SIG-M5 treated with dmso at 0.1 percent for 504 hours (cell line): ENCODE results near the gene DNAJC27.
"Not testable (repeated sequence)": the region's sequence is repeated elsewhere in the genome, so short reads cannot be mapped to it uniquely, and the experiment has no call there.

Experiments used
- DNase-seq: peaks from one replicate; lab custom pipeline; 2025; ENCODE audit not compliant: unreplicated experiment; lab: John Stamatoyannopoulos, UW

Gene DNAJC27

DNA sequence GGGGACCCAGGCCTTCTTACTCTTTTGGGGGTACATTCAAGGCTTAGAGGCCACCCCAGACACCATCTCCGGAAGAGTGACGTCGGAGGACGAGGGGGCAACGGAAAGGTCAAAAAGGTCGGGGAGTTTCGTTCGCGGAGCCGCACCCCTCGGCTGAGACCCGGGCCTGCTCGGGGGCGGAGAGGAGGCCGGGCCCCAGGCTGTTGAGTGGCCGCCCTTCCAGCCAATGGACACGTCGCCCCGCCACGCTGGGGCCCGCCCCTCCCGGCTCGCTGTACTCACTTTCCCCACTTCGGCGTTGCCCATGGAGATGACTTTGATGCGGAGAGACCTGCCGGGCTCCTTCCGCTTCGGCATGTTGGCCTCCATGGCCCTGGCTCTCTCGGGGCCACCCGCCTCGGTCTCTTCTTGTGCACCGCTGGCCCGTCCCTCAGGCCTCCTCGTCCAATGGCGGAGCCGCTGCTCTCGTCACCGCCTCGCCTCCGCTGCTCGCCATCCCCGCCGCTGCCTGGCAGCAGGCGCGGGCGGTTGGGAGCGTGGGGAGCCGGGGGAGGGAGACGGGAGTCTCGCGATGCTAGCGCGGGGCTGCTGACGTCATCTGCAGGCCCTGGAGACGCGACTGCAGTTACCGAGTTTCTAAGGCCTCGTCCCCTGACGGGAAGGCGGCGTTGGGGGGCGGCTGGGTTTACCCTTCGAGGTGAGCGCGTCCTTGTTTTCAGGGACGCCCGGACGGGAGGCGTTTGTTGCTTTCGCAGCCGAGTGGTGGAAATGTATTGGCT, at the start of gene DNAJC27:
DNAJC27 (minus strand) TSS at position 420 of the 779 bp plus-strand sequence; CDS start at position 369, 51 bp downstream.
- peak; percentile 96 for DNase-seq

DNA sequence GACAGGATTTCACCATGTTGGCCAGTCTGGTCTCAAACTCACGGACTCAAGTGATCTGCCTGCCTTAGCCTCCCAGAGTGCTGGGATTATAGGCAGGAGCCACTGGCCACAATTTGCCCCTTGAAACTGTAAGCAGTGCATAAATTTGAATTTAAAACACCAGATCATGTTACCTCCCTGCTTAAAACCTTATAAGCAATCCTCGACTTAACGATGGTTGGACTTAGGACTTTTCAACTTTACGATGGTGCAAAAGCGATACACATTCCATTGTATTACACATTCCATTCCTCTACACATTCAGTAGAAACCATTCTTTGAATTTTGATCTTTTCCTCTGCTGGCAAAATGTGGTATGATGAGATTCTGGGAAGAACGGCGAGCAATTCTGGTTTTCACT, 46.9 kb upstream of the DNAJC27 start:
- no peak for DNase-seq

DNA sequence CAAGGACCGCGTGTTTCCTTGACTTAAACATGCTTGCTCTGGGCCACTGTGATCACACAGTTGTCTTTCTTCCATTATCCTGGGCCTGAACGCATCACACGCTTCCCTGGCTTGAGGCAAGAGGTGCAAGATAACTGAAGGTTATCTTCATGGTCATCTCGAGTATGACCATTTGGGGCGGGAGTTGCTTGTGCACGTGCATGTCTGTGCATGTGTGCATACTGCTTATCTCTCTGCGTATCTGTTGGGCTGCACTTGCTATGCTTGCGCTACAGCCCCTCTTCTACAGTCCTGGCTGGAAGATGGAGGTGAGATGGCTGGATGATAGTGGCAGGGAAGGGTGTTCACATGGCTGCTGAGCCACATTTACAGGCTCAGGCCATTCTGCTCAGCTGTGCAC, 42.9 kb upstream of the DNAJC27 start:
- no peak for DNase-seq

DNA sequence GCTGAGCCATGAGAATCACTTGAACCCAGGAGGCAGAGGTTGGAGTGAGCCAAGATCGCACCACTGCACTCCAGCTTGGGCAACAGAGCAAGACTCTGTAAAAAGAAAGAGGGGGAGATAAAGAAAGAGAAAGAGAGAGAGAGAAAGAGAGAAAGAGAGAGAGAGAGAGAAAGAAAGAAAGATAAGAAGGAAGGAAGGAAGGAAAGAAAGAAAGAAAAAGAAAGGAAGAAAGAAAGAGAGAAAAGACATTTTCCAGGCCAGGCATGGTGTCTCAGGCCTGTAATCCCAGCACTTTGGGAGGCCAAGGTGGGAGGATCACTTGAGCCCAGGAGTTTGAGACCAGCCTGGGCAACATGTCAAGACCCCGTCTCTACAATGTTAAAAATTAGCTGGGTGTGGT, 39.6 kb upstream of the DNAJC27 start:
- DNase-seq, result not testable (repeated sequence)

DNA sequence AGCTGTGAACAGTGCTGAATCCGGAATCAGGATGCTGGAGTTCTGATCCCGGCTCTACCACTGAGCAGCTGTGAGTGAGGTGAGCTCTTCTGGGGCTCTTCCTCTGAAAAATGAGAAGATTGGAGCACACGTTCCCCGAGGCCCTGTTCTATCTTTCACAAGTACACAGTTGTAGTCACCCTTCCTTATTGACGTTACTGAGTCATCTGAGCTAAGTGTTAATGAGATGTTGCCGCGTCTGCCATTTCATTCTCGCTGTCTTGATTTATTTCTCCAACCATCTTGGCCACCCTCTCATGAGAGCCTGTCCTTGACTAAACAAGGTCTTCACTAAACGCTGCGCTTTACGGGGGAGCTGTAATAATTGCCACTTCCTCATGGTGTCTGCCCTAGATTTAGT, 38.2 kb upstream of the DNAJC27 start:
- DNase-seq, result no peak

DNA sequence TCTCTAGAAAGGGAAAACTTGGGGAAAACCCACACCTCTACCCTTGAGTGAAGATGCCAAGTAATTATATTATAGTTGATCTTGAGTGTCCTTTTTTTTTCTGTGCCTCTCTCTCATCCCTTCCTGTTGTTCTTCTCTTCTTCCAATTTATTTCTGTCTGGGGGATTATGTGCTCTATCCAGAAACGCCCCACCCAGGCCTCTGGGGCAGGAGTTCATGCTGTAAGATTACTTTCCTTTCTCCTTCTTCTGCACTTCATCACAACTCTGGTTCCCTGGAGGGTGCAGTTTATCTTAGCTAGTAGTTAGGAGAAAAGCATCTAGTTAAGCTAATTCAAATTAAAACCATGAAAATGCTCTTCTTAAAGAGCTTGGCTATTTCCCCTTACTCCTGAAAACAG, 30.3 kb upstream of the DNAJC27 start:
- no peak for DNase-seq

DNA sequence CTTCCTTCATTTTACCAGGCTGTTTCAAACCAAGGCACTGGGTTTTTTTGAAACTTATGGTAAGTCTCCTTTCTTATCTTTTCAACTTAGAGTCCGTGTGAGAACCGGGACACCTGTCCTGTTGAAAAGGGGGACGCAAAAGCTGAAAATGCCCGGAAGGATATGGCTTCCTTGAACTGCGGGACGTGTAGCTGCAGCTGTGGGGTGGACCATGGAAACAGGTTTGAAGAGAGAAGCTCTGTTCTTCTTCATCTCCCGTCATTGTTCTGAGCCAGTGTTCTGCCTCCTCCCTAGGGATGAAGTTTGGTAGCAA, 29.5 kb upstream of the DNAJC27 start:
- no peak for DNase-seq

DNA sequence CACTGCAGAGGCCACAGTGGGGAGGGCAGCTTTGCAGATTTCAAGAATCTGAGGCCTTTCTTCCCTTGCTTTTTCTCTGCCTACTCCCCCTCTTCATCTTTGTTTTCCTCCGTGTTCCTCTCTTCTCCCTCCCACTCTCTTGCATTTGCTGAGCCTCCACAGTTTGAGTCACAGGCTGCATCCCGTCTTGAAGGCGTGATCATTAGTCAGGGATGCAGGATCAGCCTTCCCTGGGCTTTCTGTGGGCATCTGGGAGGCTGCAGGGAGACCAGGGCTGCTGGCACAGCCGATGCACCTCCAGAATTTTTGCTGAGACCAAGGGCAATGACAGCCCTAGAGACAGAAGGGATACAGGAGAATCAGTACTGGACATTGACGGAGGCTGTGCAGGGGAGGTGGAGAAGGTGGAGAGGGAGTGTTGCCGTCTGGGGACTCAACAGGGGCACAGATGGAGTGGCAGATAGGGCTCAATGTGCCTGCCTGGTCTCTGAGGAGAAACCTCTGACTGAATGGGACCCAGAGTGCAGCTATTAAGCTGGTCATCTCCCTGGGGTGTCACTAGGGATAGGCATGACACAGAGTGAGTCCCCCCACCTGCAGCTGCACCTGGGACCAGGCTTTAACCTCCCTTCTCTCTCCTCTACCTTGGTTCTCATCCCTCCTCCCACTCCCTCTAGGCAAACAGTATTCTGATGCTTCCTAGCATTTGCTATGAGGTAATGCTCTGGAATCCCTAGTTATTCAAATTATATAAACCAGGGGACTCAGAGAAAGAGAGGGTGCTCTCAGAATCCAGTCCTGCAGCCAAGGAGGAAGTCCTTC, 29.0 kb upstream of the DNAJC27 start:
- DNase-seq, result no peak

DNA sequence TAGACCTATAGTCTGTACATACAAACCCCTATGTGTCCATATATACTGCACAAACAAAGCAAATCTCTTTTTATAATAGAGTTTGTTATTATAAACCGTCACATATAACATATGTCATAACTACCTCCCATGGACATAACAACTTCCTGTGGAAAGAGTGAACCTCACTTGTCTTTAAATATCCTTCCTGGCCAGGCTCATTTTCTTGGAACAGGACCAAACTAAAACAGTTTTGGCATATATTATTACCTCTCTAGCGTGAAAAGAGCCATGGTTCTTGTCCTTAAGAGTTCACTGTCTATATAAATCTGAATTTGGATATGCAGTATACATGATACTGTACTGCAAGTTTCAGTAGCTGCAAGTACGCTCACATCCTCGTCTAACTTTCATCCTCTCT, 28.3 kb upstream of the DNAJC27 start:
- DNase-seq, result no peak

DNA sequence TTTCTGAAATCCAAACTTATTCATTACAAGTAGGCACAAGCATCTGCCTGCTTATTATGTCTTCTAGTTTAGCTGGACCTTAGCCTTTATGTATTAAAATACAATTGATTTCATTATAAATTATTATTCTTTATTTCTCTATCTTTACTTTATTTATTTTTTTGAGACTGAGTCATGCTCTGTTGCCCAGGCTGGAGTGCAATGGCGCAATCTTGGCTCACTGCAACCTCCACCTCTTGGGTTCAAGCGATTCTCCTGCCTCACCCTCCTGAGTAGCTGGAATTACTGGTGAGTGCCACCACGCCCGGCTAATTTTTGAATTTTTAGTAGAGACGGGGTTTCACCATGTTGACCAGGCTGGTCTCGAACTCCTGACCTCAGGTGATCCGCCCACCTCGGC, 27.3 kb upstream of the DNAJC27 start:
- DNase-seq, result not testable (repeated sequence)

DNA sequence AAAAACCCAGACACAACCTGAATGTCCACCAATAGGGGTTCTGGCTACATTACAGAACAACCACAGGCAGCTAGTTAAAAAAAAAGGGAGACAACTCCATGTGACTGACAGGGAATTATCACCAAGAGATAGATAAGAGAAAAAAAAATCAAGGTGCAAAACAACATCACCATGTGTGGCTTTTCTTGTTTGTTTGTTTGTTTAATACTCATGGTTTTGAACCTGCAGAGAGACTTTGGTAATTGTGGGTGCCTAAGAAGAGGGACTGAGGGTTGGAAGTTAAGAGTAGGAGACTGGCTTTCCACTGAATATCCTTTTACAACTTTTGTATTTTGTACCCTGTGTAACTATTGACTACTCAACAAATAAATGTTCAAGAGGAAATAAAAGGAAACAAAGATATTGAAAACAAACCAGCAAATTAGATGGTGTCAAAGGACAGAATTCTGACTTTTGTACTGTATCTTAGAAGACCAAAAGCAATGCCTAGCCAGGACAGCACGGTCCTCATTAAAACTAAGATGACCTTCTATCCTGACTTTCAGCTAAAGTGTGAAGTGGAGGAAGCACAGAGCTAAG, 22.5 kb upstream of the DNAJC27 start:
- DNase-seq, result no peak

DNA sequence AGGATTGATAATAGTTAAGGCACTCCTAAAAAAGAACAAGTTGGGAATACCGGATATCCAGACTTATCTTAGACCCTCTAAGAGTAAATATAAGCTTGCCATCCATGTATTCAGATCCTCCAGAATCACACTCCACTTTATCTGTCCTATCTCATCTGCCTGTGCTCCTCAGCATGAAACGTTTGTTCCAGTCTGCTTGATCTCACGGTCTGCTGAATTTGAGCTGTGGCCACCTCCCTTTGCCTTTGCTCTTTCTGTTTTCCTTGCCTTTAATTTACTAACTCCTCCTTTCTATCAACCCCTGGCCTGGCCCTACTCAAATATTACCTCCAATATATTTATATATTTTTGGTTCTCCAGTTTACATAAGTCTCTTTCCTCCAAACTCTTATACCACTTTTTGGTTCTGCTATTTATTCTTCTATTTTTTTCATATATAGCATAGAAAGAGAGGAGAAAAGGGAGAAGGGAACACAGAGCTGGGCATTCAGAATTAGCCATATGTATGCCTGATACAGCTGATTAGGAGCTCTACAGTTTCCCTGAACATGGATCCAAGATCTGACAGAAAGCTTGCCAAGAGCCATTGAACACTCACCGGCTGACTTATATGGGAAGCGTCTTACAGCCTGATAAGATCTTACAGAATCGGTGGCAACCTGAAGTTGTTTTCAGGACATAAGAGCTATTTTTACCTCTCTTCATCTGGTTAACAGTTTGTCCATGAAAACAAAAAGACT, 21.8 kb upstream of the DNAJC27 start:
- no peak for DNase-seq

DNA sequence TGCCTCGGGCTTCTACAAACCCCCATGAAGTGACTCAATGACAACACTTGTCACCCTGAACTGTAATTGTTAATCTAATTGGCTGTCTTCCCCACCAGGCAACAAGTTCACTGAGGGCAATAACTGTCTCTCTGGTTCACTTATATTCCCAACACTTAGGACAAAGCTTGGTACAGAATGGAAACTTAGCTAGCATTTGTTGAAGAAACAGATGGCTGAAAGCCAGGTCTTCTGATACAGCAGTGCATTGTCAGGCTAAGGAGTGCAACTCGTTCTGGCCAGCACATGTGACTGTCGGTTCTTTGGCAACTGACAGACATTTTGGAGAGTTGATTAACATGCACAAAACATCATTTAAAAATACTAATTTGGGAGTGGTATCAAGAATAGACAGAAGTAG, 14.6 kb upstream of the DNAJC27 start:
- no peak for DNase-seq

DNA sequence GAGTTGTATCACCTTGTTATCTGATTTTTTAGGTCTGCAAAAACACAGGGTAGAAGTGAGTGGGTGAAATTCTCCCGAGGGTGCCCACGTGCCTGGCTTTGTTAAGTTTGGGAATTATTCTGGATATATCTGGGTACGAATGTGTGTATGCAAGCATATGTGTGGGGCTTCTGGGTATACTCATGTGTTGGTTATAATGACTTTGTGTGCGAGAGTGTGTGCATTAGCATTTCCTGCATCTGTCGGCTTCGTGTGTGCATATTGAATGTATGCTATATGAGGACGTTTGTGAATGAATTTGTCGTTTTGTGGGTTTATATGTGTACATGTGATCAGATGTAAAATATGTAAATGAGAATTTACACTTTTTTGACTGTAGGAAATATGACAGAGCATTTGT, 13.8 kb upstream of the DNAJC27 start:
- no peak for DNase-seq

DNA sequence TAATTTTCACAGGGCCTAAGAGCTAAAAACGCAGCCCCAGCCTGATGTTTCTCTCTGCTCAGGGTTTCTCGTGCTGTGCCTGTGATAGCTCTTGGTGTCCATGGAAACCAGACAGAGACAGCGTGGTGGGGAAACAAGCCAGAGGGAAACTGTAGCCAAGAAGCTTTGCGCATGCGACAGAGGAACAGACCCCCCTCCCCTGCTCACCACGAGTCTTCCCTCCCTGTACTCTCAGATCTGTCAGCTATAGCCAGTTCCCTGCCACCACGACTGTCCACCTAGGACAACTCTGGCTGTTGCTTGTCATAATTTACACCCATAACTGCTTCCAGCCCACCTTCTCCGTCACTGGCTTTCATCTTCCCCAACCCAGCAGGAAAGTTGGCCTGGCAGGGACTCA, 13.2 kb upstream of the DNAJC27 start:
- no peak for DNase-seq

DNA sequence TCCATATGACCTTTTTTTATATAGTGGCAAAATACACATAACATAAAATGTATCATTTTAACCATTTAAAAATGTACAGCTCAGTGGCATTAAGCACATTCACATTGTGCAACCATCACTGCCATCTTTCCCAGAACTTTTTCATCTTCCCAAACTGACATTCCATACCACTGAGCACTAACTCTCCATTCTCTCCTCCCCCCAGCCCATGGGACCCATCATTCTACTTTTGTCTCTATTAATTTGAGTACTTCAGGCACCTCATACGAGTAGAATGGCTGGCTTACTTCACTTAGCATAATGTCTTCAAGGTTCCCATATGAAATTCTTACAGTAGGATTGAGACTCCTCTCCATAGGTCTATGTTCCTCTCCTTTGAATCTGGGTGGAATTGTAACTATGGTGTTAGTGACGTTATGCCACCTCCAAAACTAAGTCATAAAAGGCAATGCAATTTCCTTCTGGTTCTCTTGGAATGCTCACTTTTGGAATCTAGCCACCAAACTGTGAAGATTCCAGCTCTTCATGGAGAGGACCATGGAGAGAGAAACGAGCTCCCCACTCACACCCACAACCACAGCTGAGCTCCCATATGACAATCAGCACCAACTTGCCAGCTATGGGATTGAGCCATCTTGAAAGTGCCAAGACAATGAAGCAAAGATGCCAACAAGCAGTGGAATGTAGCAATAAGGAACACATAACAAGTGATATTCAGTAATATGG, 9.8 kb upstream of the DNAJC27 start:
- no peak for DNase-seq

DNA sequence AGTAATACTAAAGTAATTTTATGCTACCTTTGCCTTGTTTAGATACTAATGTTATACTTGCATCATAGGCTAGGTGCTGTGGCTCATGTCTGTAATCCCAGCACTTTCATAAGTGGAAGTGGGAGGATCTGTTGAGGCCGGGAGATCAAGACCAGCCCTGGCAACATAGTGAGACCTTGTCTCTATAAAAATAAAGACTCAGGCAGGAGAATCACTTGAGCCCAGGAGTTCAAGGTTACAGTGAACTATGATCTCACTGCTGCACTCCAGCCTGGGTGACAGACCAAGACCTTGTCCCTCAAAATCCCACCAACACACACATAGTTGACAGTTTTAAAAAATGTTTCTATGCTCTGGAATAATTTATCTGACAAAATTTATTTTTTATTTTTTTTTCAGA, 6.9 kb upstream of the DNAJC27 start:
- no peak for DNase-seq

DNA sequence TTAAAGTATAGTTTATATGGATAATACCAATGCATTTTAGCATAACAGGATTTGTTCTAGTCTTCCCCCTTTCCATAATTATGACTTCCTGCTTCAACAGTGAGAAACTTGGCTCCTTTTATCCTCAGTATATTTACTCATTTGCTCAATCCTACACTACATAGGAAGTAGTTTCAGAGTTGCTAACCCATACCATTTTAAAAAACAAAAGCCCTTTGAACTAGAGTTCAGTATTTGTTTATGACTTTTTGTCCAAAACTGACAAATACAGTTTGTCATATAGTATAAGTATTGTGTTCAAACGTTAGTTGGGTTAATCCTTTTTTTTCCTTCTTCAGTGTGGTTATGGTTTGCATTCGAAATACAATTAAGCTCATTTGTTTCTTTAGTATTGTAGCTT, 5.9 kb upstream of the DNAJC27 start:
- no peak for DNase-seq

DNA sequence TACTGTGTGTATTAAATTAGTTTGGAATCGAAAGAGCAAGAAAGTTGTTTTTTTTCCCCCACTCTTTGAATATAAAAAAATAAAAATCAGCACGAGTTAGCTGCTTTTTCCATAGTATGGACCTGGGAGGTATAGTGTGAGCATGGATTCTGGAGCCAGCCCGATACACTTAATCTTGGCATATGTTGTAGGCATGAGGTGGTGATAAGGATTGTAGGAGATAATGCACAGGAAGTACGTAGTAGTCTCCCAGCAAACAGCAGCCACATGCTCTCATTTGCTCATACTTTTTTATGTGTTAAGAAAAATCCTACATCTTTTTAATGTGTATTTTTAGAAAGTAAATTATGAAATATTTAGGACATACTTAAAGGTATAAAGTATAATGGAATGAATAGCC, 2.1 kb upstream of the DNAJC27 start:
- DNase-seq, result no peak

DNA sequence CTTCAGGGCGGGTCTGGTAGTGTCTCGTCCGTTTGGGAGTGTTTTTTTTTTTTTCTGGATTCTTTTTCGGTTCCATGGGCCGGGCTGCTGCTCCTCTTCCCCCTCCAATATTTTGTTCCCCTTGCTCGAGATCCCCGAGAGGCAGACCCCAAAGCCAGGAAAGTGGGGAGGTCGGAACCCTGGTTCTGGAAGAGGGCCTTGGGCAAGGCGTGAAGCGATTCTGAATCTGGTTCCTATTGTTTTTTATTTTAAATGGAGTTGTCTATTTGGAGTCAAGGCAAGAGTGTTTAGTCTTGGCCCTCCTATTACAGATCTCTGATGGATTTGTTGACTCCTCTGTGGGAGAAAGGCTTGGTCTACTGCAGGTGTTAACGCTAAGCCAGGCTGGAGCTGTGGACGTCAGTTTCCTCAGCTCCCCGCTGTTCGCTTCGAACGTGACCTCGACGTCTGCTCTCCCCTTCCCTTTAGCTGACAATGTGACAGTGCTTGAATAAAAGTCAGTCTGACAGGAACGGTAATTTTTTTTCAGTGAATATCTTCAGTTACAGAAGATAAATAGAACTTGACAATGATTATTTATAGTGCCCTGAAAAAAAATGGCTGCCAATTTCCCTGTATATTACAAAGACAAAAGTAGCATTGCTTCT, 683 bp upstream of the DNAJC27 start:
- DNase-seq, result peak; percentile 45

DNA sequence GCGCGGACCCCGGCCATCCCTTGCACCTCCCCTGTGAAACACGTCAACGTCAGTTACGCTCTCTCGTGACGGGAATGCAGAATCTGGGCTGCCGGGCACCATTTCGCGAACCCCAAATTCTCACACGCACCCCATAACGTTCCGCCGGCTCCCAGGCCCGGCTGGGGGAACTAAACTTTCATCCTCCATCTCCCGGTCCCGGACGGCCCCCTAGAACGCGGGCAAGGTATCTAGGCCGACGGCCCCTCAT, 544 bp downstream of the DNAJC27 start:
- DNase-seq, result no peak
